ENCODE measurements around the gene CFAP45.

CFAP45 gene

GRCh38 chr1:159853417-159854115 is 46.4 kb downstream of the CFAP45 start:
- no peak for DNase-seq (ENCODE audit: low spot score)

- DNase-seq (ENCODE audit: low spot score) = no peak
These were observed 48.6 kb downstream of the CFAP45 start for GRCh38 chr1:159851407-159851806.

GRCh38 chr1:159849626-159850366 is 50.2 kb downstream of the CFAP45 start:
- DNase-seq (ENCODE audit: low spot score) = no peak

GRCh38 chr1:159848326-159848725 is 51.6 kb downstream of the CFAP45 start:
- DNase-seq (ENCODE audit: low spot score) = no peak

- no peak for DNase-seq (ENCODE audit: low spot score)
These were observed 52.7 kb downstream of the CFAP45 start for GRCh38 chr1:159847231-159847630.

- no peak for DNase-seq (ENCODE audit: low spot score)
These were observed 54.0 kb downstream of the CFAP45 start for GRCh38 chr1:159845751-159846629.

- DNase-seq (ENCODE audit: low spot score) = no peak
These were observed 56.5 kb downstream of the CFAP45 start for GRCh38 chr1:159843459-159843858.

- no peak for DNase-seq (ENCODE audit: low spot score)
These were observed 58.2 kb downstream of the CFAP45 start for GRCh38 chr1:159841749-159842148.

- DNase-seq (ENCODE audit: low spot score) = no peak
These were observed 60.7 kb downstream of the CFAP45 start for GRCh38 chr1:159839116-159839849.

GRCh38 chr1:159838715-159839114 is 61.2 kb downstream of the CFAP45 start:
- no peak for DNase-seq (ENCODE audit: low spot score)

- DNase-seq (ENCODE audit: low spot score) = no peak
These were observed 64.0 kb downstream of the CFAP45 start for GRCh38 chr1:159835862-159836525.

GRCh38 chr1:159835356-159835755 is 64.6 kb downstream of the CFAP45 start:
- no peak for DNase-seq (ENCODE audit: low spot score)

GRCh38 chr1:159832309-159832708 is 67.7 kb downstream of the CFAP45 start:
- DNase-seq (ENCODE audit: low spot score) = no peak

- no peak for DNase-seq (ENCODE audit: low spot score)
These were observed 68.4 kb downstream of the CFAP45 start for GRCh38 chr1:159831412-159832141.

- DNase-seq (ENCODE audit: low spot score) = no peak
These were observed 69.2 kb downstream of the CFAP45 start for GRCh38 chr1:159830722-159831121.

- no peak for DNase-seq (ENCODE audit: low spot score)
These were observed 70.0 kb downstream of the CFAP45 start for GRCh38 chr1:159829822-159830465.

- peak; percentile 50 for DNase-seq (ENCODE audit: low spot score)
These were observed 70.7 kb downstream of the CFAP45 start for GRCh38 chr1:159829273-159829634.

- no peak for DNase-seq (ENCODE audit: low spot score)
These were observed 71.2 kb downstream of the CFAP45 start for GRCh38 chr1:159828581-159829272.

- DNase-seq (ENCODE audit: low spot score) = no peak
These were observed 71.8 kb downstream of the CFAP45 start for GRCh38 chr1:159828176-159828575.

Measured in SK-N-DZ (cell line).